OCI-LY1 (cell line): ENCODE measurements around the gene ASMTL.

ENCODE experiments used
- CTCF ChIP-seq: fragments of 200-600 bp; sonication (generic), shearing (Covaris generic); IDR thresholded peaks from 2 replicates; pipeline ENCODE4 v1.5.1; 2017; ENCODE audit warnings: mild to moderate bottlenecking, antibody characterized with exemption, low read length, moderate library complexity, mixed read lengths
- EZH2 ChIP-seq: fragments of 200-600 bp; sonication (generic), shearing (Covaris generic); IDR thresholded peaks from 2 replicates; pipeline ENCODE4 v1.8.0; 2017; ENCODE audit warnings: borderline replicate concordance, mixed run types, mild to moderate bottlenecking, antibody characterized with exemption, low read length, moderate library complexity, mixed read lengths

DNA sequence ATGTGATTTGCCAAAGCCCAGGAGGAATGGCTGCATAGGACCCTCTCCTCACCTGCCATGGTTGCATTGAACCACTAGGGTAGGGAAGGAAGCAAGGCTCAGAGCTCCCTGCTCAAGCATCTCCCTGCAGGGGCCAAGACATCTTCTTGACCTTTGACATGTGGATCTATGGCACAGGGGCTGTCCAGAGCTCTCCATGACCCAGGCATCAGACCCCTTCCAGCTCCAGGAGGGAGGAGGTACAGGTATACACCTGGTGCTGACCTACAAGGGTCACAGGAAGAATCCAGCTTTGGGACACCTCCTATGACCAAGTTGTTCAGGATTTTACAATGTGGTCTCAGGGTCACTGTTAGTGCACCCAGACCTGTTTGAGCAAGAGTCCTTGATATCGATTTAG, 23.2 kb upstream of the ASMTL start:
- TF ChIP-seq CTCF (no peak), EZH2 (no peak)
